ENCODE results near the gene CLCN3. TPM values are rescaled to one million over a fixed set of nuclear protein-coding genes. Genes with fewer than 3 reads are reported as not detected.

The CLCN3 gene
- total and polyA plus RNA-seq, 2 experiments from 2014 or later = 10.9 to 22.9 TPM

DNA sequence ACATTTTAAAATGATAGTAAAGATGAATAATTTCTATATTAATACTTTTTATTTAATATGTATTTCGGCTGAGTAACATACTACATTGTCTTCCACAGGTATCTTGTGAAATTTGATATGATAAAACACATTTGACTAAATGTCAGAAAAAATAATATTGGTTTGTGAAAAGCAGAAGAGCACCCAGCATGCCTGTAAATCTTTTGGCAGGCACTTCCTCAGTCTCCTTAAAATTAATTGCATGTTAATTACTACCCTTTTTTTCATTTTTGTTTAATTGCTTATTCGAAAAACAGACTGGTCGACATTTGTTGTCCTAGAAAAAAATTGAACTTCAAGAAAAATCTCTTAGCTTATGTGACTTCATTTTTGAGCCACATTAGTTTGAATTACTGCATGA, 40.6 kb downstream of the CLCN3 start (continued):
- TF ChIP-seq, protein P1, sequence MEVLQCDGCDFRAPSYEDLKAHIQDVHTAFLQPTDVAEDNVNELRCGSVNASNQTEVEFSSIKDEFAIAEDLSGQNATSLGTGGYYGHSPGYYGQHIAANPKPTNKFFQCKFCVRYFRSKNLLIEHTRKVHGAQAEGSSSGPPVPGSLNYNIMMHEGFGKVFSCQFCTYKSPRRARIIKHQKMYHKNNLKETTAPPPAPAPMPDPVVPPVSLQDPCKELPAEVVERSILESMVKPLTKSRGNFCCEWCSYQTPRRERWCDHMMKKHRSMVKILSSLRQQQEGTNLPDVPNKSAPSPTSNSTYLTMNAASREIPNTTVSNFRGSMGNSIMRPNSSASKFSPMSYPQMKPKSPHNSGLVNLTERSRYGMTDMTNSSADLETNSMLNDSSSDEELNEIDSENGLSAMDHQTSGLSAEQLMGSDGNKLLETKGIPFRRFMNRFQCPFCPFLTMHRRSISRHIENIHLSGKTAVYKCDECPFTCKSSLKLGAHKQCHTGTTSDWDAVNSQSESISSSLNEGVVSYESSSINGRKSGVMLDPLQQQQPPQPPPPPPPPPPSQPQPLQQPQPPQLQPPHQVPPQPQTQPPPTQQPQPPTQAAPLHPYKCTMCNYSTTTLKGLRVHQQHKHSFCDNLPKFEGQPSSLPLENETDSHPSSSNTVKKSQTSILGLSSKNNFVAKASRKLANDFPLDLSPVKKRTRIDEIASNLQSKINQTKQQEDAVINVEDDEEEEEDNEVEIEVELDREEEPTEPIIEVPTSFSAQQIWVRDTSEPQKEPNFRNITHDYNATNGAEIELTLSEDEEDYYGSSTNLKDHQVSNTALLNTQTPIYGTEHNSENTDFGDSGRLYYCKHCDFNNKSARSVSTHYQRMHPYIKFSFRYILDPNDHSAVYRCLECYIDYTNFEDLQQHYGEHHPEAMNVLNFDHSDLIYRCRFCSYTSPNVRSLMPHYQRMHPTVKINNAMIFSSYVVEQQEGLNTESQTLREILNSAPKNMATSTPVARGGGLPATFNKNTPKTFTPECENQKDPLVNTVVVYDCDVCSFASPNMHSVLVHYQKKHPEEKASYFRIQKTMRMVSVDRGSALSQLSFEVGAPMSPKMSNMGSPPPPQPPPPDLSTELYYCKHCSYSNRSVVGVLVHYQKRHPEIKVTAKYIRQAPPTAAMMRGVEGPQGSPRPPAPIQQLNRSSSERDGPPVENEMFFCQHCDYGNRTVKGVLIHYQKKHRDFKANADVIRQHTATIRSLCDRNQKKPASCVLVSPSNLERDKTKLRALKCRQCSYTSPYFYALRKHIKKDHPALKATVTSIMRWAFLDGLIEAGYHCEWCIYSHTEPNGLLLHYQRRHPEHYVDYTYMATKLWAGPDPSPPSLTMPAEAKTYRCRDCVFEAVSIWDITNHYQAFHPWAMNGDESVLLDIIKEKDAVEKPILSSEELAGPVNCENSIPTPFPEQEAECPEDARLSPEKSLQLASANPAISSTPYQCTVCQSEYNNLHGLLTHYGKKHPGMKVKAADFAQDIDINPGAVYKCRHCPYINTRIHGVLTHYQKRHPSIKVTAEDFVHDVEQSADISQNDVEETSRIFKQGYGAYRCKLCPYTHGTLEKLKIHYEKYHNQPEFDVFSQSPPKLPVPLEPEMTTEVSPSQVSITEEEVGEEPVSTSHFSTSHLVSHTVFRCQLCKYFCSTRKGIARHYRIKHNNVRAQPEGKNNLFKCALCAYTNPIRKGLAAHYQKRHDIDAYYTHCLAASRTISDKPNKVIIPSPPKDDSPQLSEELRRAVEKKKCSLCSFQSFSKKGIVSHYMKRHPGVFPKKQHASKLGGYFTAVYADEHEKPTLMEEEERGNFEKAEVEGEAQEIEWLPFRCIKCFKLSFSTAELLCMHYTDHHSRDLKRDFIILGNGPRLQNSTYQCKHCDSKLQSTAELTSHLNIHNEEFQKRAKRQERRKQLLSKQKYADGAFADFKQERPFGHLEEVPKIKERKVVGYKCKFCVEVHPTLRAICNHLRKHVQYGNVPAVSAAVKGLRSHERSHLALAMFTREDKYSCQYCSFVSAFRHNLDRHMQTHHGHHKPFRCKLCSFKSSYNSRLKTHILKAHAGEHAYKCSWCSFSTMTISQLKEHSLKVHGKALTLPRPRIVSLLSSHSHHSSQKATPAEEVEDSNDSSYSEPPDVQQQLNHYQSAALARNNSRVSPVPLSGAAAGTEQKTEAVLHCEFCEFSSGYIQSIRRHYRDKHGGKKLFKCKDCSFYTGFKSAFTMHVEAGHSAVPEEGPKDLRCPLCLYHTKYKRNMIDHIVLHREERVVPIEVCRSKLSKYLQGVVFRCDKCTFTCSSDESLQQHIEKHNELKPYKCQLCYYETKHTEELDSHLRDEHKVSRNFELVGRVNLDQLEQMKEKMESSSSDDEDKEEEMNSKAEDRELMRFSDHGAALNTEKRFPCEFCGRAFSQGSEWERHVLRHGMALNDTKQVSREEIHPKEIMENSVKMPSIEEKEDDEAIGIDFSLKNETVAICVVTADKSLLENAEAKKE (CRISPR knock-in tag; IDR thresholded peaks at IDR 0.05) = no peak
- no peak for TF ChIP-seq STAT1 (IDR thresholded peaks at IDR 0.05; ENCODE audit: unreplicated experiment)
- TF ChIP-seq, protein P2, sequence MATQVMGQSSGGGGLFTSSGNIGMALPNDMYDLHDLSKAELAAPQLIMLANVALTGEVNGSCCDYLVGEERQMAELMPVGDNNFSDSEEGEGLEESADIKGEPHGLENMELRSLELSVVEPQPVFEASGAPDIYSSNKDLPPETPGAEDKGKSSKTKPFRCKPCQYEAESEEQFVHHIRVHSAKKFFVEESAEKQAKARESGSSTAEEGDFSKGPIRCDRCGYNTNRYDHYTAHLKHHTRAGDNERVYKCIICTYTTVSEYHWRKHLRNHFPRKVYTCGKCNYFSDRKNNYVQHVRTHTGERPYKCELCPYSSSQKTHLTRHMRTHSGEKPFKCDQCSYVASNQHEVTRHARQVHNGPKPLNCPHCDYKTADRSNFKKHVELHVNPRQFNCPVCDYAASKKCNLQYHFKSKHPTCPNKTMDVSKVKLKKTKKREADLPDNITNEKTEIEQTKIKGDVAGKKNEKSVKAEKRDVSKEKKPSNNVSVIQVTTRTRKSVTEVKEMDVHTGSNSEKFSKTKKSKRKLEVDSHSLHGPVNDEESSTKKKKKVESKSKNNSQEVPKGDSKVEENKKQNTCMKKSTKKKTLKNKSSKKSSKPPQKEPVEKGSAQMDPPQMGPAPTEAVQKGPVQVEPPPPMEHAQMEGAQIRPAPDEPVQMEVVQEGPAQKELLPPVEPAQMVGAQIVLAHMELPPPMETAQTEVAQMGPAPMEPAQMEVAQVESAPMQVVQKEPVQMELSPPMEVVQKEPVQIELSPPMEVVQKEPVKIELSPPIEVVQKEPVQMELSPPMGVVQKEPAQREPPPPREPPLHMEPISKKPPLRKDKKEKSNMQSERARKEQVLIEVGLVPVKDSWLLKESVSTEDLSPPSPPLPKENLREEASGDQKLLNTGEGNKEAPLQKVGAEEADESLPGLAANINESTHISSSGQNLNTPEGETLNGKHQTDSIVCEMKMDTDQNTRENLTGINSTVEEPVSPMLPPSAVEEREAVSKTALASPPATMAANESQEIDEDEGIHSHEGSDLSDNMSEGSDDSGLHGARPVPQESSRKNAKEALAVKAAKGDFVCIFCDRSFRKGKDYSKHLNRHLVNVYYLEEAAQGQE (IDR thresholded peaks at IDR 0.05; ENCODE audit: unreplicated experiment) = no peak

DNA sequence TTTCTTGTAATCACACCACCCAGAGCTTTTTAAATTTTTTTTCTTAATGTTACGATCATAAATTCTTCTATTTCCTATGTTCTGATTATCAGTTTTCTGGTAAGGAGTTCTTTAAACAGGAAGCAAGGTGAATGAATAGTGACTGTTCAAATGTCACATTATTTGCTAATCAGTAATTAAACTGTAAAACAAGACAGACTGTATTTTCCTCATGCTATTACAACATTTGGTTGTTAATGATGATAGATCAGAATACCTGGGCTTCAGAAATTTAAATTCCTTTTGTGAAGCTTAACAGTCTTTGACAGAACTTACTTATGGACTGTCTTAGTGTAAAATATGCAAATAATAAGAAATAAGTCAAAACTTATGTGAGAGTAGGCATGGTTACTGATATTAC, 41.4 kb downstream of the CLCN3 start:
- no peaks in the 10 kb centered on the region for H3F3A ChIP-seq (replicated peaks; ENCODE audit: low read depth)
- peaks cover 18% of the 10 kb centered on the region for H3K4me1 ChIP-seq (ENCODE audit: insufficient read depth)
- peaks cover 23% of the 10 kb centered on the region; the same call in 2 of the 3 replicates for H3K4me1 Mint-ChIP-seq
- no peaks in the 10 kb centered on the region for H3K9me2 ChIP-seq (ENCODE audit: insufficient read depth)
- TF ChIP-seq, protein P2 (IDR thresholded peaks at IDR 0.05; ENCODE audit: unreplicated experiment) = no peak
- TF ChIP-seq JUNB (IDR thresholded peaks at IDR 0.05; ENCODE audit: unreplicated experiment) (no peak), EZH2phosphoT487 (IDR thresholded peaks at IDR 0.05; ENCODE audit: unreplicated experiment) (no peak), ETS1 (IDR thresholded peaks at IDR 0.05) (no peak)
- ATAC-seq (no peak), DNase-seq (ENCODE audit: low spot score) (no peak)
- no peaks in the 10 kb centered on the region for H4K20me1 ChIP-seq (replicated peaks; ENCODE audit: insufficient read depth)
- H3K27ac Mint-ChIP-seq = no peak overlapping the region
- peaks cover 33% of the 10 kb centered on the region for H3K79me2 ChIP-seq (replicated peaks; ENCODE audit: insufficient read depth)
- H2AFZ ChIP-seq = no peak overlapping the region
- H3K27ac ChIP-seq (ENCODE audit: low read depth) = no peak overlapping the region
- peaks cover 16% of the 10 kb centered on the region for H3K36me3 Mint-ChIP-seq (ENCODE audit: low read depth)
- no peaks in the 10 kb centered on the region for H3K27me3 ChIP-seq (ENCODE audit: insufficient read depth)
- peaks cover 5% of the 10 kb centered on the region; the same call in 1 of the 2 replicates for H3K36me3 ChIP-seq (ENCODE audit: insufficient read depth)
- H3K27me3 Mint-ChIP-seq (ENCODE audit: insufficient read depth, low read depth, poor library complexity) = no peaks in the 10 kb centered on the region
- H3K4me2 ChIP-seq = no peak overlapping the region
- H3K4me3 Mint-ChIP-seq = no peak overlapping the region
- H3K9me3 Mint-ChIP-seq = peaks cover 7% of the 10 kb centered on the region; the same call in 2 of the 3 replicates
- no peak overlapping the region for H3K4me3 ChIP-seq

Measured in GM23338 (cell line).